T-cell (primary cell): ENCODE measurements around the gene SDF4. TPM values are rescaled to one million over a fixed set of nuclear protein-coding genes. Genes with fewer than 3 reads are reported as not detected.

Experiments
- ATAC-seq, 4 experiments: fragments of 200-7000 bp in 3 of 4; fragments of 150-1000 bp in 1 of 4; cut with Tn5 transposase; replicated peaks in 1 of 4; 1 replicate in 3 of 4; 2 replicates in 1 of 4; pipeline ENCODE4 v1.10.0; 2021; ENCODE audit warnings: moderate library complexity in 3 of 4, mild to moderate bottlenecking in 2 of 4, moderate number of reproducible peaks in 1 of 4
- CTCF ChIA-PET, 2 donors: fragments of 300-600 bp; sonication (Branson Sonifier 250); formaldehyde crosslinking; loops; one replicate each; lab custom pipeline; 2022; ENCODE audit warnings: antibody characterized with exemption in 2 of 2; lab: Charles Lee
- POLR2A ChIA-PET, 2 donors: fragments of 300-600 bp; sonication (Branson Sonifier 250); formaldehyde crosslinking; loops; one replicate each; lab custom pipeline; 2022; ENCODE audit warnings: antibody characterized with exemption in 2 of 2; lab: Charles Lee
- DNase-seq, 35 experiments: peaks; one replicate each; pipeline versions ENCODE4 v3.0.0 to v3.0.0-alpha.2; 2013 to 2023
- H3K27ac ChIP-seq: one replicate; pipeline ENCODE4 v1.5.1; 2013; ENCODE audit warnings: low read length
- H3K27me3 ChIP-seq, 2 experiments: replicated peaks in 1 of 2; 1 replicate in 1 of 2; 2 replicates in 1 of 2; pipeline versions ENCODE4 v1.6.1 to v1.7.0; 2013; ENCODE audit warnings: low read length in 1 of 2, mixed read lengths in 1 of 2; ENCODE audit not compliant: control insufficient read depth in 2 of 2, insufficient read depth in 2 of 2; ENCODE audit errors: extremely low read depth in 1 of 2
- H3K36me3 ChIP-seq, 2 donors: 1 replicate in 1 of 2; 2 replicates in 1 of 2; pipeline versions ENCODE4 v1.6.1 to v1.7.0; 2013; ENCODE audit warnings: low read length in 1 of 2; ENCODE audit not compliant: control insufficient read depth in 2 of 2, insufficient read depth in 1 of 2; ENCODE audit errors: extremely low read depth in 1 of 2
- H3K4me1 ChIP-seq, 2 experiments: 1 replicate in 1 of 2; 2 replicates in 1 of 2; pipeline versions ENCODE4 v1.6.1 to v1.7.0; 2013; ENCODE audit warnings: low read length in 2 of 2, mixed read lengths in 1 of 2; ENCODE audit not compliant: insufficient read depth in 2 of 2, control insufficient read depth in 1 of 2; ENCODE audit errors: extremely low read depth in 1 of 2
- H3K4me3 ChIP-seq, 2 donors: 1 replicate in 1 of 2; 2 replicates in 1 of 2; pipeline versions ENCODE4 v1.5.1 to v1.7.0; 2013; ENCODE audit warnings: mild to moderate bottlenecking in 2 of 2, low read length in 1 of 2, moderate library complexity in 1 of 2; ENCODE audit not compliant: control insufficient read depth in 1 of 2; ENCODE audit errors: extremely low read depth in 1 of 2
- H3K9me3 ChIP-seq: 2 replicates; pipeline ENCODE4 v1.7.0; 2013
- H3K27ac Mint-ChIP-seq, 2 donors: one replicate each; pipeline ENCODE4 v1.8.0; 2020 to 2021; ENCODE audit warnings: mild to moderate bottlenecking in 2 of 2, mixed read lengths in 2 of 2
- H3K27me3 Mint-ChIP-seq, 2 donors: one replicate each; pipeline ENCODE4 v1.8.0; 2021 to 2022; ENCODE audit warnings: mixed read lengths in 2 of 2
- H3K36me3 Mint-ChIP-seq: one replicate; pipeline ENCODE4 v1.8.0; 2021; ENCODE audit warnings: mixed read lengths
- H3K4me1 Mint-ChIP-seq, 3 donors: one replicate each; pipeline ENCODE4 v1.8.0; 2020 to 2022; ENCODE audit warnings: mixed read lengths in 3 of 3, mild to moderate bottlenecking in 1 of 3
- H3K4me3 Mint-ChIP-seq, 3 donors: one replicate each; pipeline ENCODE4 v1.8.0; 2020 to 2022; ENCODE audit warnings: mild to moderate bottlenecking in 3 of 3, mixed read lengths in 3 of 3, moderate library complexity in 3 of 3
- H3K9me3 Mint-ChIP-seq, 3 donors: one replicate each; pipeline ENCODE4 v1.8.0; 2020 to 2022; ENCODE audit warnings: mixed read lengths in 3 of 3
- WGBS: methylation state at CpG from one replicate; pipeline ENCODE4 v1.1.5; 2013; ENCODE audit warnings: missing lambda C conversion rate; ENCODE audit not compliant: insufficient coverage; 5-methylcytosine and 5-hydroxymethylcytosine counted together
- total RNA-seq, 35 experiments: library from RNA in 6 of 35; stranded (reverse) in 6 of 35; fragments of 120-200 nt in 1 of 35; gene quantifications; one replicate each; pipeline versions ENCODE4 v1.2.1 to v1.2.4 and lab custom pipeline; 2013 to 2026

The SDF4 gene
- total RNA-seq, 5 donors from 2014 or later (not counting 1 experiment from before 2014, with no cell fraction given) = 98.6 to 151 (median 141) TPM

DNA sequence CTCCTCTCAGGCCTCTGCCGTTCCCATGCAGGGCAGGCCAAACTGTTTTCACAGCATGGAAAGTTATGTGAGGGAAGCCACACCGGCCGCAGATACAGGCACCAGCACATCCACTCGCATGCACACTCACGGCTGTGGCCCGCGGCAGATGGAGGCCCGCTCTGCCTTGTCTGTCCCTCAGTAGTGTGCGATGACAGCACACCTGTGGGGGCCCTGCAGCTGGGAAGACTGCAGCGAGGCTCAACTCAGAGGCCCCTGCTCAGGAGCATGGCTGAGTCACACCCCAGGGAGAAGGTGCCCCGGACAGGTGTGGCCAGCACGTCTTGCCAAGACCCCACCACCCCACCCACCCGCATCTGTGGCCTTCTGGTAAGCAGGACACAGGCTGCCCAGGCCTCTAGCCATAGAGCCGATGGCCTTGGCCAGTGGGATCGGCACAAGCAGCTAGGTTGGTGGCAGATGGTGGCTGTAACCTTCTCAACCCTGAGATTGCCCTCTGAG lies 43.2 kb upstream of the SDF4 start:
- peaks cover 7 to 42% of the 10 kb centered on the region in 2 experiments for H3K4me1 ChIP-seq
- peaks cover under 1 to 6% of the 10 kb centered on the region in 2 donors for H3K36me3 ChIP-seq
- POLR2A ChIA-PET = interaction anchor here in 1 of 2 donors (0.6 kb wide), 1 partner anchor 224 kb away, joined by 5 read pairs; no protein-coding TSS in a partner anchor
- peaks cover 8% of the 10 kb centered on the region for H3K36me3 Mint-ChIP-seq
- no peaks in the 10 kb centered on the region for H3K27me3 Mint-ChIP-seq
- ATAC-seq (no peak), DNase-seq (no peak)
- H3K27me3 ChIP-seq = no peaks in the 10 kb centered on the region
- no peak overlapping the region for H3K27ac ChIP-seq
- H3K4me3 Mint-ChIP-seq = peak overlapping the region; percentile 57 to 85 (median 66)
- H3K4me3 ChIP-seq = no peak overlapping the region
- CTCF ChIA-PET = no interaction called here
- 89% methylated on average over 11 of the region's 15 CpGs for WGBS
- no peaks in the 10 kb centered on the region for H3K9me3 Mint-ChIP-seq
- H3K27ac Mint-ChIP-seq = peak overlapping the region in 1 of 2 donors; percentile 22
- H3K4me1 Mint-ChIP-seq = peaks cover 29 to 37% (median 35%) of the 10 kb centered on the region in 3 donors
- no peaks in the 10 kb centered on the region for H3K9me3 ChIP-seq

GRCh38 chr1:1274299-1274930 lies 42.6 kb upstream of the SDF4 start:
- no peaks in the 10 kb centered on the region for H3K27me3 ChIP-seq
- CTCF ChIA-PET = interaction anchor here in 1 of 2 donors (1.0 kb wide), 1 partner anchor 24 kb away, joined by 5 read pairs; no protein-coding TSS in a partner anchor
- H3K4me3 ChIP-seq = peak overlapping the region; percentile 59 to 69
- no peaks in the 10 kb centered on the region for H3K9me3 Mint-ChIP-seq
- peak overlapping the region; percentile 57 to 85 (median 66) for H3K4me3 Mint-ChIP-seq
- no peaks in the 10 kb centered on the region for H3K27me3 Mint-ChIP-seq
- 29% methylated on average over 19 of the region's 31 CpGs for WGBS
- H3K36me3 Mint-ChIP-seq = peaks cover 11% of the 10 kb centered on the region
- H3K9me3 ChIP-seq = no peaks in the 10 kb centered on the region
- POLR2A ChIA-PET = interaction anchor here in 1 of 2 donors (0.6 kb wide), 1 partner anchor 261 kb away, joined by 3 read pairs; the partner anchor contains the start of gene ISG15
- DNase-seq = no peak
- peaks cover 2 to 6% of the 10 kb centered on the region in 2 donors for H3K36me3 ChIP-seq
- peak overlapping the region; percentile 23 for H3K27ac ChIP-seq
- H3K4me1 Mint-ChIP-seq = peaks cover 32 to 42% (median 39%) of the 10 kb centered on the region in 3 donors
- peak overlapping the region in 1 of 2 donors; percentile 22 for H3K27ac Mint-ChIP-seq
- no peak for ATAC-seq
- H3K4me1 ChIP-seq = peaks cover 7 to 42% of the 10 kb centered on the region in 2 experiments

GRCh38 chr1:1273512-1274298 lies 41.9 kb upstream of the SDF4 start, which contains the start of gene UBE2J2:
UBE2J2 (minus strand) TSS chr1:1273854; CDS start chr1:1267992, 5,862 bp downstream.
- H3K4me3 Mint-ChIP-seq = peak within 1 kb of the TSS; percentile 83 to 85 (median 84)
- Histone ChIP-seq H3K4me3 (peak within 1 kb of the TSS; percentile 86 to 89), H3K4me1 (peaks cover 7 to 44% of the 10 kb centered on the region in 2 experiments), H3K9me3 (no peaks in the 10 kb centered on the region), H3K36me3 (peaks cover 2 to 6% of the 10 kb centered on the region in 2 donors), H3K27me3 (no peaks in the 10 kb centered on the region), H3K27ac (peak within 1 kb of the TSS; percentile 23)
- H3K9me3 Mint-ChIP-seq = no peaks in the 10 kb centered on the region
- ATAC-seq (peak; percentile 96 to 97 (median 97)), DNase-seq (peak; percentile 80 to 95 (median 89))
- CTCF ChIA-PET = interaction anchor here in 1 of 2 donors (1.0 kb wide), 1 partner anchor 23 kb away, joined by 5 read pairs; no protein-coding TSS in a partner anchor
- peaks cover 32 to 45% (median 41%) of the 10 kb centered on the region in 3 donors for H3K4me1 Mint-ChIP-seq
- no peaks in the 10 kb centered on the region for H3K27me3 Mint-ChIP-seq
- WGBS = under 1% methylated on average over 93 of the region's 105 CpGs
- H3K36me3 Mint-ChIP-seq = peaks cover 11% of the 10 kb centered on the region
- POLR2A ChIA-PET = interaction anchor here in 1 of 2 donors (0.5 to 0.6 kb wide), 3 partner anchors 87 to 260 kb away, joined by 3 read pairs; partner anchors contain the start of genes CCNL2 and ISG15
- peak within 1 kb of the TSS; percentile 76 to 79 for H3K27ac Mint-ChIP-seq

DNA sequence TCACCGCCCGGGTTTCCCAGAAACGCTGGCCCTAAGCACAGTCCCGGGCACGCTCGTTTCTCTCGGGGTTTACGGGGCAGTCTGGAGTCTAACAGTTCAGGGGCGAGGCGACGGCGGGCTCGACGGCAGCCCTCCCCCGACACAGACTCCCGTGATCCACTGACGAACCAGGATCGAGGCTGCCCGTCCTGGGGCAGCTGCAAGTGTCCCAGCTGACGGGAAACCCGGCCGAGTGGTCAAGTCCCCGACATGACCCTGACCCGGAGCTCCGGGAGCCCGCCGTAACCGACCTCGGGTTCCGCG lies 41.4 kb upstream of the SDF4 start:
- Mint-ChIP-seq H3K4me3 (peak overlapping the region; percentile 83 to 85 (median 84)), H3K27me3 (no peaks in the 10 kb centered on the region), H3K4me1 (peaks cover 32 to 46% (median 44%) of the 10 kb centered on the region in 3 donors), H3K9me3 (no peaks in the 10 kb centered on the region), H3K27ac (peak overlapping the region; percentile 76 to 79), H3K36me3 (peaks cover 11% of the 10 kb centered on the region)
- DNase-seq (no peak), ATAC-seq (peak in 1 of 4 experiments; percentile 0)
- Histone ChIP-seq H3K27ac (no peak overlapping the region), H3K4me3 (peak overlapping the region; percentile 86 to 89), H3K27me3 (no peaks in the 10 kb centered on the region), H3K4me1 (peaks cover 7 to 45% of the 10 kb centered on the region in 2 experiments), H3K9me3 (no peaks in the 10 kb centered on the region), H3K36me3 (peaks cover 2 to 10% of the 10 kb centered on the region in 2 donors)
- POLR2A ChIA-PET = interaction anchor here in 1 of 2 donors (0.5 to 0.6 kb wide), 2 partner anchors 86 to 126 kb away, joined by 3 read pairs; partner anchors contain the start of gene CCNL2
- under 1% methylated on average over 31 of the region's 31 CpGs for WGBS
- CTCF ChIA-PET = interaction anchor here in 1 of 2 donors (1.0 kb wide), 1 partner anchor 23 kb away, joined by 5 read pairs; no protein-coding TSS in a partner anchor

- no peaks in the 10 kb centered on the region for H3K9me3 Mint-ChIP-seq
- ATAC-seq (no peak), DNase-seq (peak in 3 of 35 experiments; percentile 20 to 36 (median 20))
- no peaks in the 10 kb centered on the region for H3K27me3 Mint-ChIP-seq
- CTCF ChIA-PET = no interaction called here
- H3K27ac Mint-ChIP-seq = peak overlapping the region; percentile 76 to 79
- POLR2A ChIA-PET = no interaction called here
- Histone ChIP-seq H3K4me1 (peaks cover 7 to 45% of the 10 kb centered on the region in 2 experiments), H3K4me3 (peak overlapping the region; percentile 86 to 89), H3K27ac (no peak overlapping the region), H3K36me3 (peaks cover 6 to 15% of the 10 kb centered on the region in 2 donors), H3K27me3 (no peaks in the 10 kb centered on the region), H3K9me3 (no peaks in the 10 kb centered on the region)
- H3K4me3 Mint-ChIP-seq = peak overlapping the region; percentile 83 to 85 (median 84)
- WGBS = 44% methylated on average over 41 of the region's 43 CpGs
- H3K36me3 Mint-ChIP-seq = peaks cover 11% of the 10 kb centered on the region
- H3K4me1 Mint-ChIP-seq = peaks cover 32 to 50% (median 48%) of the 10 kb centered on the region in 3 donors
Observed at GRCh38 chr1:1272341-1273208, 40.8 kb upstream of the SDF4 start.
